HepG2 (cell line): ENCODE results near the gene GRB2. TPM values are rescaled to one million over a fixed set of nuclear protein-coding genes. Genes with fewer than 3 reads are reported as not detected.

ENCODE experiments used
- DNMT3B ChIP-seq: conservative IDR thresholded peaks from 2 replicates; pipeline ENCODE4 v1.6.1; 2016; ENCODE audit warnings: missing biosample characterization, control low read depth
- POLR2G ChIP-seq: fragments of 200-400 bp; formaldehyde crosslinking; IDR thresholded peaks from 2 replicates; pipeline ENCODE4 v1.6.1; 2018; ENCODE audit warnings: mild to moderate bottlenecking, low read depth, low read length, moderate library complexity
- TCF7 ChIP-seq: sonication (generic); IDR thresholded peaks from 2 replicates; pipeline ENCODE4 v1.6.1; 2016; ENCODE audit warnings: antibody characterized with exemption, low read depth
- YEATS4 ChIP-seq: sonication (generic); formaldehyde crosslinking; IDR thresholded peaks from 2 replicates; pipeline ENCODE4 v1.4.0; 2020; ENCODE audit warnings: missing genetic modification reagents, borderline replicate concordance
- ZFP36 ChIP-seq: fragments of 150-350 bp; IDR thresholded peaks from 2 replicates; pipeline ENCODE4 v1.6.1; 2018; ENCODE audit warnings: borderline replicate concordance, low read length, low read depth; ENCODE audit not compliant: partially characterized antibody
- ZFP90 ChIP-seq: sonication (generic); formaldehyde crosslinking; IDR thresholded peaks from 2 replicates; pipeline ENCODE4 v1.8.0; 2022; ENCODE audit warnings: missing genetic modification reagents, mild to moderate bottlenecking, inconsistent platforms, borderline replicate concordance
- ZNF318 ChIP-seq: sonication (generic); formaldehyde crosslinking; IDR thresholded peaks from 2 replicates; pipeline ENCODE4 v1.4.0; 2020; ENCODE audit warnings: mild to moderate bottlenecking, missing genetic modification reagents
- ZNF567 ChIP-seq: sonication (generic); formaldehyde crosslinking; IDR thresholded peaks from 2 replicates; pipeline ENCODE4 v1.8.1; 2023; ENCODE audit warnings: mild to moderate bottlenecking, missing genetic modification reagents, borderline replicate concordance
- ZNF580 ChIP-seq: IDR thresholded peaks from 2 replicates; pipeline ENCODE4 v1.6.1; 2016; ENCODE audit warnings: low read depth, borderline replicate concordance
- ZNF772 ChIP-seq: sonication (generic); formaldehyde crosslinking; IDR thresholded peaks from 2 replicates; pipeline ENCODE4 v1.5.0; 2020; ENCODE audit warnings: mild to moderate bottlenecking, missing genetic modification reagents
- ZNF841 ChIP-seq: sonication (generic); formaldehyde crosslinking; IDR thresholded peaks from 2 replicates; pipeline ENCODE4 v1.8.1; 2023; ENCODE audit warnings: missing genetic modification reagents, borderline replicate concordance
- polyA plus RNA-seq, 8 experiments: library from polyadenylated mRNA; depleted of rRNA in 3 of 8; stranded (reverse) in 7 of 8; unstranded in 1 of 8; fragments of >200 nt; fragmentation: Illumina TruSeq in 4 of 8; extraction: Trizol in 4 of 8; gene quantifications; 2 replicates each; pipeline versions ENCODE4 v1.2.1 to v1.2.3, GENCODE V29; 2011 to 2016; ENCODE audit warnings: low read depth in 4 of 8, missing spikeins in 1 of 8, mixed read lengths in 1 of 8; ENCODE audit not compliant: insufficient read depth in 1 of 8
- total RNA-seq, 5 experiments: library from RNA; depleted of rRNA; stranded (reverse); fragments of >200 nt; fragmentation: Illumina TruSeq; extraction: Trizol; gene quantifications; 2 replicates each; pipeline ENCODE4 v1.2.3, GENCODE V29; 2016; ENCODE audit warnings: low read depth in 1 of 5

Gene GRB2
- total and polyA plus RNA-seq, 2 of the 13 experiments (the other 11 are each of a cell fraction or from before 2014, with no cell fraction given), result 84.6 to 92.3 TPM

- TF ChIP-seq TCF7, result no peak
- no peak for TF ChIP-seq ZNF567 (CRISPR knock-in tag)
- no peak for TF ChIP-seq DNMT3B
- TF ChIP-seq ZNF318 (CRISPR knock-in tag), result no peak
- TF ChIP-seq ZFP36, result no peak
- no peak for TF ChIP-seq ZNF772 (CRISPR knock-in tag)
- peak; percentile 70; the same call in 1 of the 2 replicates for TF ChIP-seq YEATS4
- no peak for TF ChIP-seq ZNF580 (CRISPR knock-in tag)
- no peak for TF ChIP-seq ZNF841 (CRISPR knock-in tag)
- no peak for TF ChIP-seq ZFP90 (CRISPR knock-in tag)
- TF ChIP-seq POLR2G, result no peak; the same call in 1 of the 2 replicates
These were observed 24.9 kb upstream of the GRB2 start (continued) for GRCh38 chr17:75430159-75430974.
